ENCODE data around the gene PPBP.
"Not testable (repeated sequence)": the region's sequence is repeated elsewhere in the genome, so short reads cannot be mapped to it uniquely, and the experiment has no call there.

The PPBP gene

GRCh38 chr4:73991742-73992000 is 3.7 kb upstream of the PPBP start:
- DNase-seq, result no peak

GRCh38 chr4:73990988-73991741 is 3.2 kb upstream of the PPBP start:
- no peak for DNase-seq

- no peak for DNase-seq
Observed at GRCh38 chr4:73989928-73990327, 1.9 kb upstream of the PPBP start.

- DNase-seq, result no peak
Observed at GRCh38 chr4:73989031-73989430, 1.0 kb upstream of the PPBP start.

- DNase-seq, result no peak
Observed at GRCh38 chr4:73985528-73985852, 2.5 kb downstream of the PPBP start.

GRCh38 chr4:73984736-73985527 is 3.1 kb downstream of the PPBP start:
- DNase-seq, result no peak

- DNase-seq, result not testable (repeated sequence)
Observed at GRCh38 chr4:73981175-73981574, 6.8 kb downstream of the PPBP start.

- DNase-seq, result no peak
Observed at GRCh38 chr4:73979407-73979957, 8.5 kb downstream of the PPBP start.

- no peak for DNase-seq
Observed at GRCh38 chr4:73978886-73979285, 9.1 kb downstream of the PPBP start.

- DNase-seq, result no peak
Observed at GRCh38 chr4:73976716-73977115, 11.3 kb downstream of the PPBP start.

GRCh38 chr4:73976217-73976616 is 11.8 kb downstream of the PPBP start:
- DNase-seq, result no peak

- DNase-seq, result no peak
Observed at GRCh38 chr4:73974352-73974751, 13.6 kb downstream of the PPBP start.

- no peak for DNase-seq
Observed at GRCh38 chr4:73970945-73971344, 17.0 kb downstream of the PPBP start.

GRCh38 chr4:73970011-73970410 is 18.0 kb downstream of the PPBP start:
- no peak for DNase-seq

GRCh38 chr4:73967866-73968265 is 20.1 kb downstream of the PPBP start:
- DNase-seq, result no peak

GRCh38 chr4:73964862-73965611 is 23.0 kb downstream of the PPBP start:
- no peak for DNase-seq

GRCh38 chr4:73962724-73963123 is 25.3 kb downstream of the PPBP start:
- DNase-seq, result no peak

GRCh38 chr4:73959041-73959440 is 28.9 kb downstream of the PPBP start:
- DNase-seq, result not testable (repeated sequence)

- DNase-seq, result no peak
Observed at GRCh38 chr4:73952352-73952751, 35.6 kb downstream of the PPBP start.

GRCh38 chr4:73950376-73950920 is 37.5 kb downstream of the PPBP start:
- not testable (repeated sequence) for DNase-seq

- no peak for DNase-seq
Observed at GRCh38 chr4:73948990-73949706, 38.8 kb downstream of the PPBP start.

- DNase-seq, result no peak
Observed at GRCh38 chr4:73948291-73948690, 39.7 kb downstream of the PPBP start.
